ENCODE measurements around the gene C16orf96. TPM values are rescaled to one million over a fixed set of nuclear protein-coding genes. Genes with fewer than 3 reads are reported as not detected.

The C16orf96 gene
- total RNA-seq, 1 experiment from 2014 or later, result 1.3 TPM

GRCh38 chr16:4610011-4611005, 54.2 kb downstream of the C16orf96 start:
- no peak for ATAC-seq
- H3K36me3 Mint-ChIP-seq, result no peaks in the 10 kb centered on the region; the same call in 1 of the 2 replicates
- POLR2A ChIA-PET, result interaction anchor here (0.7 to 1.0 kb wide), 2 partner anchors 32 to 59 kb away, joined by 3 read pairs; no protein-coding TSS in a partner anchor

More at GRCh38 chr16:4610011-4611005, 54.2 kb downstream of the C16orf96 start:
- Mint-ChIP-seq H3K4me3 (no peak overlapping the region), H3K9me3 (no peaks in the 10 kb centered on the region), H3K27me3 (ENCODE audit: low read depth) (no peaks in the 10 kb centered on the region), H3K27ac (no peak overlapping the region), H3K4me1 (peaks cover 17% of the 10 kb centered on the region)
- DNase-seq (ENCODE audit: low spot score), result no peak
- no peak for TF ChIP-seq TEAD4 (CRISPR knock-in tag; IDR thresholded peaks at IDR 0.05)
- no peak for TF ChIP-seq PRDM15 (CRISPR knock-in tag; IDR thresholded peaks at IDR 0.05)
- TF ChIP-seq ZBTB43 (CRISPR knock-in tag; IDR thresholded peaks at IDR 0.05), result no peak
- no peak for TF ChIP-seq SMAD4 (CRISPR knock-in tag; IDR thresholded peaks at IDR 0.05)
- TF ChIP-seq HMGA2 (CRISPR knock-in tag; IDR thresholded peaks at IDR 0.05), result no peak
- no peak for TF ChIP-seq ZNF671 (CRISPR knock-in tag; IDR thresholded peaks at IDR 0.05)
- no peak for TF ChIP-seq ATF2 (CRISPR knock-in tag; IDR thresholded peaks at IDR 0.05; ENCODE audit: borderline replicate concordance, low read depth)
- no peak for TF ChIP-seq AFF4 (CRISPR knock-in tag; IDR thresholded peaks at IDR 0.05; ENCODE audit: borderline replicate concordance)
- no peak for TF ChIP-seq NFATC4 (CRISPR knock-in tag; IDR thresholded peaks at IDR 0.05)
- TF ChIP-seq CBFB (CRISPR knock-in tag; IDR thresholded peaks at IDR 0.05; ENCODE audit: low read depth), result no peak
- no peak for TF ChIP-seq GABPB1 (CRISPR knock-in tag; IDR thresholded peaks at IDR 0.05)
- no peak for TF ChIP-seq ZNF423 (CRISPR knock-in tag; IDR thresholded peaks at IDR 0.05)
- TF ChIP-seq NR3C1 (CRISPR knock-in tag; conservative IDR thresholded peaks at IDR 0.05; ENCODE audit: low read depth), result no peak
- TF ChIP-seq ZBTB21 (CRISPR knock-in tag; IDR thresholded peaks at IDR 0.05; ENCODE audit: borderline replicate concordance), result no peak
- no peak for TF ChIP-seq RELA (CRISPR knock-in tag; IDR thresholded peaks at IDR 0.05; ENCODE audit: borderline replicate concordance)
- CTCF ChIA-PET, result interaction anchor here (0.6 to 1.7 kb wide), 7 partner anchors 14 to 96 kb away, joined by 3 to 6 read pairs (median 4); partner anchors contain the start of gene MGRN1

Data from WTC11 (cell line).